OCI-LY3 (cell line): ENCODE results near the gene DDX24.

Experiments
- H2AFZ ChIP-seq: fragments of 200-600, 300-600 bp; shearing (Covaris generic); 2 replicates; pipeline ENCODE4 v1.6.0; 2014; ENCODE audit warnings: antibody characterized with exemption, low read depth, low read length
- H3K27ac ChIP-seq: fragments of 200-600, 300-600 bp; sonication (generic); 2 replicates; pipeline ENCODE4 v1.5.1; 2014; ENCODE audit warnings: mild to moderate bottlenecking, low read length, moderate library complexity, mixed read lengths
- H3K27me3 ChIP-seq: fragments of 200-600, 300-600 bp; sonication (generic); 2 replicates; pipeline ENCODE4 v1.6.1; 2014; ENCODE audit warnings: low read depth, low read length, mixed read lengths
- H3K36me3 ChIP-seq: fragments of 200-600, 300-600 bp; sonication (generic); replicated peaks from 2 replicates; pipeline ENCODE3; 2014; ENCODE audit warnings: low read depth, low read length, mixed read lengths
- H3K4me1 ChIP-seq: fragments of 300-600, 200-600 bp; sonication (generic); 2 replicates; pipeline ENCODE4 v1.6.1; 2014; ENCODE audit warnings: low read length, mixed read lengths
- H3K4me2 ChIP-seq: fragments of 200-600, 300-600 bp; sonication (generic); 2 replicates; pipeline ENCODE4 v1.6.1; 2014; ENCODE audit warnings: low read length, mixed read lengths
- H3K4me3 ChIP-seq: fragments of 300-600, 200-600 bp; sonication (generic); 2 replicates; pipeline ENCODE4 v1.5.1; 2014; ENCODE audit warnings: antibody characterized with exemption, mild to moderate bottlenecking, low read length, moderate library complexity
- H3K79me2 ChIP-seq: fragments of 300-600, 200-600 bp; shearing (Covaris generic); 2 replicates; pipeline ENCODE4 v1.6.1; 2014; ENCODE audit warnings: mild to moderate bottlenecking, low read length, mixed read lengths
- H3K9ac ChIP-seq: fragments of 300-600, 200-600 bp; shearing (Covaris generic); 2 replicates; pipeline ENCODE4 v1.6.0; 2014; ENCODE audit warnings: mild to moderate bottlenecking, low read length, moderate library complexity
- H3K9me3 ChIP-seq: fragments of 200-600, 300-600 bp; shearing (Covaris generic); 2 replicates; pipeline ENCODE4 v1.6.1; 2014; ENCODE audit warnings: low read length, mixed read lengths; ENCODE audit not compliant: insufficient read depth
- H4K20me1 ChIP-seq: fragments of 200-600, 300-600 bp; sonication (generic); 2 replicates; pipeline ENCODE4 v1.6.1; 2016; ENCODE audit warnings: low read length, mixed read lengths; ENCODE audit not compliant: insufficient read depth
- EZH2phosphoT487 ChIP-seq: fragments of 200-600 bp; shearing (Covaris generic); IDR thresholded peaks from 2 replicates; pipeline ENCODE4 v1.6.1; 2018; ENCODE audit warnings: antibody characterized with exemption, mixed run types, low read depth
- TF ChIP-seq, protein P1 (sequence below): fragments of 200-600, 300-600 bp; sonication (generic); IDR thresholded peaks from 2 replicates; pipeline ENCODE4 v1.5.1; 2014; ENCODE audit warnings: antibody characterized with exemption, low read length, low read depth

The DDX24 gene

DNA sequence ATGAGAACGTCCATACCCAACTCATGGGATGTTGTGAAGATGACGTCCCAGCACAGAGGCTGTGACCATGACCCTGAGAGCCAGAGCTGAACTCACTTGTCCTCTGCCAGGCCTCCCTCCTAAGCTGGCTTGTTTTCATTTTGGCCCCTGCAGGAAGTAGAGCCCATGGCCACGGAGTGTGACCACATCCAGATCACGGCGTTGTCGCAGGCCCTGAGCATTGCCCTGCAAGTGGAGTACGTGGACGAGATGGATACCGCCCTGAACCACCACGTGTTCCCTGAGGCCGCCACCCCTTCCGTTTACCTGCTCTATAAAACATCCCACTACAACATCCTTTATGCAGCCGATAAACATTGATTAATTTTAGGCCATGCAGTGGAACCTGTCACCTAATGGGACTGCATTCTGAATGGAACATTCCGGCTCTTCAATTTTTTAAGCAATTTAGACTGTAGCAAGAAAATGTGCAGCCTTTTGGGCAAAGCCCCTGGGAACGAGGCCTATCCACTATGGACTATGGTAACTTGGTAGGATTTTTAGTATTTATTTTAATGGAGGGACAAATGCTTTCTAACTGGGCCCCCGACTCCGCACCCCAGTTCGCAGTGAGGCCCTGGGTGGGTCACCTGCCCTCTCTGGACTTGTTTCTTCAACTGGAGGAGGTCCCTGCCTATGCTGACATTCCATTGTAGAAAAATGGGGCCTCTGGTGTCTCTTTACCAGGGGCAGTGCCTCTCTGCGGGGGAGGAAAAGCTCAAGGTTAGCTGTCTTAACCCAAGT is 35.2 kb downstream of the DDX24 start:
- H3K36me3 ChIP-seq, result peaks cover 56% of the 10 kb centered on the region
- no peak for TF ChIP-seq EZH2phosphoT487
- TF ChIP-seq, protein P1, sequence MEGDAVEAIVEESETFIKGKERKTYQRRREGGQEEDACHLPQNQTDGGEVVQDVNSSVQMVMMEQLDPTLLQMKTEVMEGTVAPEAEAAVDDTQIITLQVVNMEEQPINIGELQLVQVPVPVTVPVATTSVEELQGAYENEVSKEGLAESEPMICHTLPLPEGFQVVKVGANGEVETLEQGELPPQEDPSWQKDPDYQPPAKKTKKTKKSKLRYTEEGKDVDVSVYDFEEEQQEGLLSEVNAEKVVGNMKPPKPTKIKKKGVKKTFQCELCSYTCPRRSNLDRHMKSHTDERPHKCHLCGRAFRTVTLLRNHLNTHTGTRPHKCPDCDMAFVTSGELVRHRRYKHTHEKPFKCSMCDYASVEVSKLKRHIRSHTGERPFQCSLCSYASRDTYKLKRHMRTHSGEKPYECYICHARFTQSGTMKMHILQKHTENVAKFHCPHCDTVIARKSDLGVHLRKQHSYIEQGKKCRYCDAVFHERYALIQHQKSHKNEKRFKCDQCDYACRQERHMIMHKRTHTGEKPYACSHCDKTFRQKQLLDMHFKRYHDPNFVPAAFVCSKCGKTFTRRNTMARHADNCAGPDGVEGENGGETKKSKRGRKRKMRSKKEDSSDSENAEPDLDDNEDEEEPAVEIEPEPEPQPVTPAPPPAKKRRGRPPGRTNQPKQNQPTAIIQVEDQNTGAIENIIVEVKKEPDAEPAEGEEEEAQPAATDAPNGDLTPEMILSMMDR, result no peak

DNA sequence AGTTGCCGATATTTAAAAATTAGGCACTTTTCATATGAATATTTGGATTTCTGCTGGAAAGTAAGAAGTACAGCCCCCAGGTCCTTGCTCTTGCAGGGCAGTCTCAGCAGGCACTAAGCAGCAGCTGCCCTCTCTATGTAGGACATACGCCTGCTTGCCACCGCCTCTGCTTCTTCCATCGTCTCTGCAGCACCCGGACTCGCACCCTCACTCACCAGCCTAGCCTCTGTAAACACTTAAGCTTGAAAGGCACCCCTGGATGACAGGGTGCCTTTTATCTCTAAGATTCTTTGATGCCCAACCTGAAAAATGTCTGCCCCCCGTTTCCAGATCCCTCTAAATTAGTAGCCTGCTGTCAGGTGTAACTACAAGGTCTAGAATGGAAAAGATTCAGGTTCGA is 35.9 kb downstream of the DDX24 start:
- H2AFZ ChIP-seq, result no peak overlapping the region
- TF ChIP-seq, protein P1, result no peak
- no peak for TF ChIP-seq EZH2phosphoT487
- H4K20me1 ChIP-seq, result 0 out of 2 replicates have a peak, but pooled peaks cover 4% of the 10 kb centered on the region
- no peaks in the 10 kb centered on the region for H3K4me1 ChIP-seq
- H3K27ac ChIP-seq, result no peak overlapping the region
- no peaks in the 10 kb centered on the region for H3K27me3 ChIP-seq
- H3K4me3 ChIP-seq, result no peak overlapping the region
- H3K36me3 ChIP-seq, result peaks cover 50% of the 10 kb centered on the region
- H3K9ac ChIP-seq, result no peak overlapping the region
- no peak overlapping the region for H3K4me2 ChIP-seq
- H3K79me2 ChIP-seq, result no peaks in the 10 kb centered on the region
- no peaks in the 10 kb centered on the region for H3K9me3 ChIP-seq

More for the DNA sequence above, 35.2 kb downstream of the DDX24 start:
- Histone ChIP-seq H4K20me1 (0 out of 2 replicates have a peak, but pooled peaks cover 5% of the 10 kb centered on the region), H3K79me2 (no peaks in the 10 kb centered on the region), H3K9ac (no peak overlapping the region), H3K4me1 (no peaks in the 10 kb centered on the region), H3K4me3 (no peak overlapping the region), H3K4me2 (no peak overlapping the region), H3K9me3 (no peaks in the 10 kb centered on the region), H2AFZ (no peak overlapping the region), H3K27me3 (no peaks in the 10 kb centered on the region), H3K27ac (no peak overlapping the region)

DNA sequence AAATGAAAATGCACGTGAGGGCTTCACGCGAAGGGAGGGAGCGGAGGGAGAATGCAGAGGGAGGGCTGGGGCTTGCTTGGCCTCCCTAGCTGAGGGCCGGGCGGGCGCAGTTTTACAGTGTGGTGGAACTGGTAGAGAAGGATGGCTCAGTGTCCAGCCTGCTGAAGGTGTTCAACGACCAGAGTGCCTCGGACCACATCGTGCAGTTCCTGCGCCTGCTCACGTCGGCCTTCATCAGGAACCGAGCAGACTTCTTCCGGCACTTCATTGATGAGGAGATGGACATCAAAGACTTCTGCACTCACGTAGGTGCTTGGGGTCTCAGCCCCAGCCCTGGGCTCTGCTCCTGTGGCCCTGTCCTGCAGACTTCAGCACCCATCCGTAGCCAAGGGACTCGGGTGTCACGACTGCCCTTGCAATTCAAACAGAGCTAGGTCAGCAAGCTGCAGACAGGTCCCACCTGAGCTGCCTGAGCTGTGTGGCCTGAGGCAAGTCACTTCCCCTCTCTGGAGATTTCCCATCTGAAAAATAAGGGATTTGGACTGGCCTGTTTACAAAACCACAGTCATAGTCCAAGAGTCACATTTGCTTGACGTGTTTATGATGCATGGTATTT is 36.4 kb downstream of the DDX24 start:
- no peaks in the 10 kb centered on the region for H3K4me1 ChIP-seq
- no peaks in the 10 kb centered on the region for H3K79me2 ChIP-seq
- H2AFZ ChIP-seq, result no peak overlapping the region
- H3K27ac ChIP-seq, result no peak overlapping the region
- no peaks in the 10 kb centered on the region for H4K20me1 ChIP-seq
- no peaks in the 10 kb centered on the region for H3K27me3 ChIP-seq
- TF ChIP-seq, protein P1, result no peak
- peaks cover 45% of the 10 kb centered on the region for H3K36me3 ChIP-seq
- H3K9me3 ChIP-seq, result no peaks in the 10 kb centered on the region
- no peak overlapping the region for H3K4me2 ChIP-seq
- no peak overlapping the region for H3K9ac ChIP-seq
- no peak overlapping the region for H3K4me3 ChIP-seq

DNA sequence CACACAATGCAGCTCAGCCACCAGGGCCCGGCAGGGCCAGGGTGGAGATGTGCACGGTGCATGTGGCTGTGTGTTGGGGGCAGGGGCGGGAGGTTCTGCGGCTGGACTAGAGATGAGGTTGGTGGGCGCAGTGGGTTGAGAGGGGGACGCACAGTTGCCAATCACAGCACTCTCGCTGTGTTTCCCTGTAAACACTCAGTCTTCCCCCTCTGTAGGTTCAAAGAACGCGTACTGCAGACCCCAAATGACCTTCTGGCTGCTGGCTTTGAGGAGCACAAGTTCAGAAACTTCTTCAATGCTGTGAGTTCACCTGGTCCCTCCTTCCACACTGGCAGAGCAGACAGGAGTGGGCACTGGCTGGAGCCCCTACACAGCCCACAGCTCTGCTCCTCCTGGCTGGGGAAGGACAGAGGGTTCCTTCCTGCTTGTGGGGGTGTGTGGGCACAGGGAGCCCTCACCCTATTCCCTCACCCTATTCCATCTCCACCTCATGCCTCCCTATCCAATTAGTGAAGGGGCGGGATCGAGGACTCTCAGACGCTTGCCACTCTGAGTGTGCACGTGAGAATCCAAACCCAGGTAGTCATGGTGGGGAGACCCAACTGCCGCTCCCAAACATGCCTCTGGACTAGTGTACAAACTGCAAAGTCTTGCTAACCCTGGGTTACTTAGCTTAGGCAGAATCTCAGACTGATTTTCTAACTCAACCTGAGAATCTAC is 37.1 kb downstream of the DDX24 start:
- Histone ChIP-seq H3K4me3 (no peak overlapping the region), H3K27ac (no peak overlapping the region), H3K9ac (no peak overlapping the region), H3K4me1 (no peaks in the 10 kb centered on the region), H3K36me3 (peaks cover 39% of the 10 kb centered on the region), H2AFZ (no peak overlapping the region), H3K4me2 (no peak overlapping the region), H3K79me2 (no peaks in the 10 kb centered on the region), H3K9me3 (no peaks in the 10 kb centered on the region), H3K27me3 (no peaks in the 10 kb centered on the region), H4K20me1 (no peaks in the 10 kb centered on the region)
- TF ChIP-seq EZH2phosphoT487, result no peak
- TF ChIP-seq, protein P1, result no peak
